ENCODE results near the gene L2HGDH. TPM values are rescaled to one million over a fixed set of nuclear protein-coding genes. Genes with fewer than 3 reads are reported as not detected.
A peak's percentile ranks its signal among the peaks of the same experiment; 100 is the strongest.

L2HGDH gene
- total RNA-seq, 2 donors from 2014 or later: 11.2 to 18.2 TPM

DNA sequence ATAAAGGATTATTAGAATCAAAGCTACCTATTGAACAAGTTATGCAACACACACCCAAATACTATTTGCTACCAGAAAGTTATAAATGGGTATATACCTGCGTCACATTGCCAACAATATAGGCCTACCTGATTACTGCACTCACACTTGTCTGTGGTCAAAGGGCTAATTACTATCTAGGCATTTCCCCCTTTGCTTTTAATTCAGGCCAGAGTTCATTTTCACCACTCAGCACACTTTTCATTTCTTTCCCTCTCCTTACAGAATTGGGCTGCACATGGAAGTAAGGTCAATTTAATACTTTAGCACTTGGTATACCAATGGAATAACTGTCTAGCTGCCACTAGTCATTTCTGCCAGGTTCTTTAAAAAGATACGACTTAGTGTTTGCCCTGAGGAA, 82.3 kb downstream of the L2HGDH start:
- no peak for DNase-seq
- no peak for ATAC-seq (replicated peaks in 1 of 2)
- Mint-ChIP-seq H3K9me3 (no peaks in the 10 kb centered on the region), H3K4me1 (ENCODE audit: low read depth) (peaks cover 69% of the 10 kb centered on the region), H3K27ac (no peak overlapping the region), H3K27me3 (ENCODE audit: low read depth) (no peaks in the 10 kb centered on the region), H3K4me3 (peak overlapping the region; percentile 95 to 100), H3K36me3 (ENCODE audit: insufficient read depth in 2 of 2) (peaks cover 5 to 21% of the 10 kb centered on the region in 2 donors)

DNA sequence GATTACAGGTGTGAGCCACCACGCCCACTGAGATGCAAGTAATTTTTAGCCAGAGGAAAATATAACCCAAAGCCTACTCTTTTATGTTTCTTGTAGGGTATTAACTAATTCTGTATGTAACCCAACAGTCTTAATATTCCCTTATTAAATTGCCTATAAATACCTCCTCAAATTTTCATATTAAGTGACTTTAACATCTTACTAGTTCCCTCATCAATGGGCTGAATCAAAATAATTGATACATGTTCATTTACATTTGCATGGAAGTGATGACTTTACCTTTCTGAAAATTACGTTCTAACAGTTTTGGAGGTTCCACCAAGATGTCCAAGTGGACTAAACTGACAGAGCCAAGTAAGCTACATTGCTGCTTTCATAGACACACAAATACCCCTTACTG, 83.7 kb downstream of the L2HGDH start:
- no peaks in the 10 kb centered on the region for H3K9me3 Mint-ChIP-seq
- peak overlapping the region in 1 of 2 donors; percentile 52 for H3K4me3 Mint-ChIP-seq
- ATAC-seq (replicated peaks in 1 of 2) (no peak), DNase-seq (no peak)
- H3K36me3 Mint-ChIP-seq (ENCODE audit: insufficient read depth in 2 of 2): peaks cover 5 to 13% of the 10 kb centered on the region in 2 donors
- no peak overlapping the region for H3K27ac Mint-ChIP-seq
- peaks cover 65% of the 10 kb centered on the region for H3K4me1 Mint-ChIP-seq (ENCODE audit: low read depth)
- H3K27me3 Mint-ChIP-seq (ENCODE audit: low read depth): no peaks in the 10 kb centered on the region

DNA sequence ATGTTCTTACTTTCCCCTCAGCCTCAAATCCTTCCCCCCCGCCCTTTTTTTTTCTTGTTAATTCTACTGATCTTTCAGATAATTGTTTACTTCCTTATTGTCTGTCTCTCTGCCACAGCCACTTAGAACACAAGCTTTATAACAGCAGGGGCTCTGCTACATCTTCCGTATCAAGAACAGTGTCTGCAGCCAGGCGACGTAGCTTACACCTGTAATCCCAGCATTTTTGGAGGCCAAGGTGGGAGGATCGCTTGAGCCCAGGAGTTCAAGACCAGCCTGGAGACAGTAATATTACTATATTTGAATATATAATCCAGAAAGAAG, 86.1 kb downstream of the L2HGDH start:
- DNase-seq: no peak
- Mint-ChIP-seq H3K36me3 (ENCODE audit: insufficient read depth in 2 of 2) (peaks cover 5 to 11% of the 10 kb centered on the region in 2 donors), H3K27ac (no peak overlapping the region), H3K9me3 (no peaks in the 10 kb centered on the region), H3K4me1 (ENCODE audit: low read depth) (peaks cover 63% of the 10 kb centered on the region), H3K27me3 (ENCODE audit: low read depth) (no peaks in the 10 kb centered on the region), H3K4me3 (no peak overlapping the region)
- ATAC-seq (replicated peaks in 1 of 2): no peak

DNA sequence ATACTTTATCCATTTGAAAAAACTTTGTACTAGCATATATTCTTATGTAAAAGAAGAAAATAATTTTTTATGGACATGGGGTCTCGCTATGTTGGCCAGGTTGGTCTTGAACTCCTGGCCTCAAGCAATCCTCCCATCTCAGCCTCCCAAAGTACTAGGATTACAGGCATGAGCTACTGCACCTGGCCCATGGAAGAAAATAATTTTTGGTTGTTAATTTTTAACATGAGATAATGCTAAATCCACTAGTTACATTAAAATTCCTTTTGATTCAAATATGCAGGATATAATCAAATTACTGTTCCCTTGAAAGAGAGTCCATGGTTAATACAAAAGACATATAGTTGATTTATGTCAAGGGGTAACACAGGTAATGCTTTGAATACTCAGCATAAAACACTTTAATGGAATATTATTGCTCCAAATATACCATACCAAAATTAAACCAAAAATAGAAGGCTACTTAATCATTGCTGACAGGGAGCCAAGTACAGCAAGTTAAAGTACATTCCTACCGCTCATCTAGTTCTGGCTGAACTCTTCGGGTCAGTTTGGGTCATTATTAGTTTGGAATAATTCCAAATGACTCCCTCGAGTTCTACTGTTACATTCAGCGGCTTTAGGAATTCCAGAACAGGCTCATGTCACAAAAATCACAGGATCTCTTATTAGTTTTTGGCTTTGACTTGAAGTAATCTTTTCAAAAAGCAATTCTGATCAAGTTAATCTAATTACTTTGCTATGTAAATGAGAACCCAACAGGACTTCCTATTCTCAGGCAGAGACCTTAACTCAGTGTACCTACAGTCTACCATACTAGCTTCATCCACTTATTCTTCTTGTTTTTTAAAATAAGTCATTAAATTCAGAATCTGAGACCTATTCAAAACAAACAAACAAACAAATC, 86.7 kb downstream of the L2HGDH start:
- H3K27me3 Mint-ChIP-seq (ENCODE audit: low read depth): no peaks in the 10 kb centered on the region
- DNase-seq (no peak), ATAC-seq (replicated peaks in 1 of 2) (no peak)
- H3K4me1 Mint-ChIP-seq (ENCODE audit: low read depth): peaks cover 60% of the 10 kb centered on the region
- no peak overlapping the region for H3K4me3 Mint-ChIP-seq
- H3K27ac Mint-ChIP-seq: no peak overlapping the region
- H3K9me3 Mint-ChIP-seq: no peaks in the 10 kb centered on the region
- peaks cover 4 to 10% of the 10 kb centered on the region in 2 donors for H3K36me3 Mint-ChIP-seq (ENCODE audit: insufficient read depth in 2 of 2)

DNA sequence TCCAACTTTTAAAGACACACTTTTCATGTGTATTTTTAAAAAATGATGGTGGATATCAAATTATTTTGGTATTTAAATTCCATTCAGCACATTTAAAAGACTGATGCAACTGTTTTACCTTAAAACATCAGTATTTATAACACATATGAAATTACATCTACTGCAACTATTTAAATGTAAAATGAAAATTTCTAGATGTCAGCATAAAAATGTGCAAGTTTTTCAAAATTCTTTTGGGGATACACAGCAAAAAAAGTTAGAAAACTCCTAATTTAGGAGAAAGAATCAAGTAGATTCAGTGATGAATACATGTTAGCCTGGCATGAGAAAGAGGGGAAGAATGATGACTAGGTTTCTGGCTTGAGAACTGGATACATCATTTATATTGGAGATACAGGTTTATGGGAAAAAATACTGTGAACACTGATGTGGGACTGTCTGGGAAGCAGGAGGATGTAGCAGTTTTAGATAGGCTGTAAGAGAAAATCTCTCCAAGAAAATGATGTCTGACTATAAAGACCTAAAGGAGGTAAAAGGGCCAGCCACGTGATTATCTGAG, 89.9 kb downstream of the L2HGDH start:
- Mint-ChIP-seq H3K9me3 (no peaks in the 10 kb centered on the region), H3K4me3 (peak overlapping the region in 1 of 2 donors; percentile 2), H3K4me1 (ENCODE audit: low read depth) (peaks cover 45% of the 10 kb centered on the region), H3K36me3 (ENCODE audit: insufficient read depth in 2 of 2) (peaks cover 0 to 2% of the 10 kb centered on the region in 2 donors), H3K27ac (no peak overlapping the region), H3K27me3 (ENCODE audit: low read depth) (no peaks in the 10 kb centered on the region)
- no peak for DNase-seq
- no peak for ATAC-seq (replicated peaks in 1 of 2)

DNA sequence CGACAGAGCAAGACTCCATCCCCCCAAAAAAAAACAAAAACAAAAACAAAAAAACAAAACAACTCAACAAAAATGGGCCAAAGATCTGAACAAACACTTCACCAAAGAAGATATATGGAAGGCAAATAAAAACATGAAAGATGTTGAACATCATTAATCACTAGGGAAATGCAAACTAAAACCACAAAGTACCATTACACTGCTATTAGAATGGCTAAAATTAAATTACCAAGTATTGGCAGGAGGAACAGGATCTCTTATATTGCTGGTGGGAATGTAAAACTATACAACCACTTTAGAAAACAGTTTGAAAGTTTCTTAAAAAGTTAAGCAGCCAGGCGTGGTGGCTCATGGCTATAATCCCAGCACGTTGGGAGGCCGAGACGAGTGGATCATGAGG, 93.5 kb downstream of the L2HGDH start:
- ATAC-seq (replicated peaks in 1 of 2) (no peak), DNase-seq (no peak)
- H3K36me3 Mint-ChIP-seq (ENCODE audit: insufficient read depth in 2 of 2): no peaks in the 10 kb centered on the region
- no peaks in the 10 kb centered on the region for H3K27me3 Mint-ChIP-seq (ENCODE audit: low read depth)
- H3K4me3 Mint-ChIP-seq: no peak overlapping the region
- peaks cover 27% of the 10 kb centered on the region for H3K4me1 Mint-ChIP-seq (ENCODE audit: low read depth)
- H3K27ac Mint-ChIP-seq: peak overlapping the region; percentile 60
- no peaks in the 10 kb centered on the region for H3K9me3 Mint-ChIP-seq

DNA sequence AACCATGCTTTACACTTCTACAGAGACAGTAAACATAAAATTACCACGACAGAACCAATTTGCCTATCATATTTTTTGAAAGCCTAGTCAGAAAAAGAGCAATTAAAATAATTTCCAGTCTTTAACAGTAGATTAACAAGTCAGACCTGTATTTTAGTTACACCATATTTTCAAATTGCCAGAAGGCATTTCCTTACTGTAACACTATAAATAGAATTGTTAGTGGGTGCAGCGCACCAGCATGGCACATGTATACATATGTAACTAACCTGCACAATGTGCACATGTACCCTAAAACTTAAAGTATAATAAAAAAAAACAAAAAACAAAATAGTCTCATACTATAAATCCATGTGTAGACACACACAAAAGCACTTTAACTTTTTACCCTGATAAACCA, 96.6 kb downstream of the L2HGDH start:
- DNase-seq: no peak
- Mint-ChIP-seq H3K27me3 (ENCODE audit: low read depth) (no peaks in the 10 kb centered on the region), H3K4me1 (ENCODE audit: low read depth) (peaks cover 15% of the 10 kb centered on the region), H3K27ac (no peak overlapping the region), H3K4me3 (no peak overlapping the region), H3K9me3 (no peaks in the 10 kb centered on the region), H3K36me3 (ENCODE audit: insufficient read depth in 2 of 2) (no peaks in the 10 kb centered on the region)
- ATAC-seq (replicated peaks in 1 of 2): no peak

DNA sequence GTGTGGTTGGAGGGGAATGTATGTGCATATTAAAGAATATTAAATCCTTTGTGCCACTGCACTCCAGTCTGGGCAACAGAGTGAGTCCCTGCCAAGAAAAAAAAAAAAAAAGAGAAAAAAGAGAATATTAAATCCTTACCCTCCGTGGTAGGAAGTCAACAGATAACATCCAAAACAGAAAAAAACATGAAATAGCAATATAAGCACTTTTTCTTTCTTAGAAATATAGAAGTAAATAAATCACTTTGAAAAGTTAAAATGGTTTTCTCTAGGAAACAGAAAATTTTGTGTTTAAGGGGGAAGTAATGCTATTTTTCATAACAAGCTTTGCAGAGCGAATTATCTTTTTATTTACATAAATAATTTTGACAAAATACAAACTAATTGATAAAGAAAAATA, 98.2 kb downstream of the L2HGDH start:
- H3K9me3 Mint-ChIP-seq: no peaks in the 10 kb centered on the region

DNA sequence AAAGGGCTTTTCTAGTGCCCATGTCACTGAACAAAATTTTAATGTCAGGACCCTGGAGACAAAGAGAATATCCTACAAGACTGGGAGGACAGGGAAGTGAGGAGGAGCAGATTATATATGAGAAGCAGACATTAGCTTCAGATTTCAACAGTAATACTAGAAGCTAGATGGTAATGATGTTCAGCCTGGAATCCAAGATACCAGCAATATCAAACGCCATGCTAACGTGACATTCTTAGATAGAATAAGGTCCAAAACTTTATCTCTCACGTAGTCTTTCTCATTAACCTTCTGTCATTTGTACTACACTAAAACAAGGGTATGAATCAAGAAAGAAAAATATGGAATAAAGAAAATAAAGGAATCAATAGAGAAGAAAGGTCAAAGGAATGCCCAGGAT, 99.3 kb downstream of the L2HGDH start:
- H3K4me3 Mint-ChIP-seq: no peak overlapping the region
- no peaks in the 10 kb centered on the region for H3K9me3 Mint-ChIP-seq
- DNase-seq (no peak), ATAC-seq (replicated peaks in 1 of 2) (no peak)
- H3K4me1 Mint-ChIP-seq (ENCODE audit: low read depth): peaks cover 4% of the 10 kb centered on the region
- no peaks in the 10 kb centered on the region for H3K27me3 Mint-ChIP-seq (ENCODE audit: low read depth)
- H3K36me3 Mint-ChIP-seq (ENCODE audit: insufficient read depth in 2 of 2): no peaks in the 10 kb centered on the region
- no peak overlapping the region for H3K27ac Mint-ChIP-seq

More for the DNA sequence above, 98.2 kb downstream of the L2HGDH start:
- no peaks in the 10 kb centered on the region for H3K27me3 Mint-ChIP-seq (ENCODE audit: low read depth)
- H3K4me1 Mint-ChIP-seq (ENCODE audit: low read depth): peaks cover 10% of the 10 kb centered on the region
- H3K36me3 Mint-ChIP-seq (ENCODE audit: insufficient read depth in 2 of 2): no peaks in the 10 kb centered on the region
- ATAC-seq (replicated peaks in 1 of 2) (no peak), DNase-seq (no peak)
- no peak overlapping the region for H3K27ac Mint-ChIP-seq
- H3K4me3 Mint-ChIP-seq: no peak overlapping the region

DNA sequence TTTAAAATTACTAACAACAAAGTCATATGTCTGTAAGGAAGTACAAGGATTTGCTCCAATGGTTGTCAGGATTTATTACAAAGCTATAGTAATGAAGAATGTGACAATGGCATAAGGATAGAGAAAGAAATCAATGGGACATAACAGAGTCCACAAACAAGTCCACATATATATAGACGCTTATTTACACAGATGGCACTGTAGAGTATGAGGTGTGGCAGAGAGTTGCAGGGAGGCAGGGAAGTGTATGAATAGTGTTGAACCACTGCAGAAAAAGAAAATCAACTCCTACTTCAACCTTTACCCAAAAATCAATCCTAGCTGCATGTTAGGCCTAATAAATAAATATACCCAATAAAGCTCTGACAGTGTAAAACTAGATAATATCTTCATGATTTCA, 102.0 kb downstream of the L2HGDH start:
- H3K27ac Mint-ChIP-seq: no peak overlapping the region
- no peaks in the 10 kb centered on the region for H3K9me3 Mint-ChIP-seq
- H3K4me3 Mint-ChIP-seq: no peak overlapping the region
- H3K27me3 Mint-ChIP-seq (ENCODE audit: low read depth): no peaks in the 10 kb centered on the region
- H3K36me3 Mint-ChIP-seq (ENCODE audit: insufficient read depth in 2 of 2): no peaks in the 10 kb centered on the region
- H3K4me1 Mint-ChIP-seq (ENCODE audit: low read depth): no peaks in the 10 kb centered on the region
- ATAC-seq (replicated peaks in 1 of 2): no peak
- no peak for DNase-seq

DNA sequence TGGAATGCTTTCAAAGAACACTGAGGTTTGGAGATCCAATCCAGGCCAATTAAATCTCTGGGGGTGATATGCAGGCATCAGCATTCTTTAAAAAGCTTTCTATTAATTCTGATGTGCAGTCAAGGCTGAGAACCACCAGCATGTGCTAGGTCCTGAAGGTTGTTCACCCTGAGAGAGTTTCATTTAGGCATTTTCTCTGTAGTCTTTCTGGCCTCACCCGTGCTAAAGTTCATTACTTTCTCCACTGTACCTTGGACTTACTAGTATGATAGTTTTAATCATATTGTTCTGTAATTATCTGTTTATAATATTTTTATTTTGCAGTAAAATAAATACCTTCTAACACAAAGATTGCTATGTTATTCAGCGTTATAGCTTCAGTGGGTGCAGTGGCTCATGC, 113.5 kb downstream of the L2HGDH start:
- peaks cover 0 to 8% of the 10 kb centered on the region in 2 donors for H3K36me3 Mint-ChIP-seq (ENCODE audit: insufficient read depth in 2 of 2)
- ATAC-seq (replicated peaks in 1 of 2) (no peak), DNase-seq (no peak)
- H3K27me3 Mint-ChIP-seq (ENCODE audit: low read depth): no peaks in the 10 kb centered on the region
- H3K4me1 Mint-ChIP-seq (ENCODE audit: low read depth): no peaks in the 10 kb centered on the region
- no peak overlapping the region for H3K27ac Mint-ChIP-seq
- no peak overlapping the region for H3K4me3 Mint-ChIP-seq
- H3K9me3 Mint-ChIP-seq: no peaks in the 10 kb centered on the region

DNA sequence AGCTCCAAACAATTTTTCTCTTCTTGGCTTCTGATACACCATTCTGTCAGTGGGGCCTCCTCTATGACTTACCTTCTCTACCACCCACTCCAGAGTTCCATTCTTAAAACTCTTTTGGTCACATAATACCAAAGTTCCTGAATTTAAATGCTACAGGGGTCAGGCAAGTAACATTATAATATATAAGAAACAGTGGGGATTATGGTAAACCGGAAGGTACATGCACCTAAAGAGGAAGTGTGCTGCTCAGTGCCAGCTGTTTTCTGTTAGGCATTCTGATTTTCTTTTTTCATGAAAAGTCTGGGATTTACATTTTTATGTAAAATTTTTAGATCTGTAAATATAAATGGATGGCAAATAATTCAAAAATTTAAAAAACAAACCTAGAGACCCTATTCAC, 120.5 kb downstream of the L2HGDH start:
- Mint-ChIP-seq H3K4me1 (ENCODE audit: low read depth) (no peaks in the 10 kb centered on the region), H3K27ac (no peak overlapping the region), H3K27me3 (ENCODE audit: low read depth) (no peaks in the 10 kb centered on the region), H3K4me3 (no peak overlapping the region), H3K36me3 (ENCODE audit: insufficient read depth in 2 of 2) (peaks cover 0 to 2% of the 10 kb centered on the region in 2 donors), H3K9me3 (no peaks in the 10 kb centered on the region)
- no peak for ATAC-seq (replicated peaks in 1 of 2)
- DNase-seq: no peak

All from activated T-cell treated with anti-CD3 and anti-CD28 coated beads, Interleukin-2, amount 50 U/mL, for 72 hours (primary cell).